ENCODE results near the gene BTLA.

DNA sequence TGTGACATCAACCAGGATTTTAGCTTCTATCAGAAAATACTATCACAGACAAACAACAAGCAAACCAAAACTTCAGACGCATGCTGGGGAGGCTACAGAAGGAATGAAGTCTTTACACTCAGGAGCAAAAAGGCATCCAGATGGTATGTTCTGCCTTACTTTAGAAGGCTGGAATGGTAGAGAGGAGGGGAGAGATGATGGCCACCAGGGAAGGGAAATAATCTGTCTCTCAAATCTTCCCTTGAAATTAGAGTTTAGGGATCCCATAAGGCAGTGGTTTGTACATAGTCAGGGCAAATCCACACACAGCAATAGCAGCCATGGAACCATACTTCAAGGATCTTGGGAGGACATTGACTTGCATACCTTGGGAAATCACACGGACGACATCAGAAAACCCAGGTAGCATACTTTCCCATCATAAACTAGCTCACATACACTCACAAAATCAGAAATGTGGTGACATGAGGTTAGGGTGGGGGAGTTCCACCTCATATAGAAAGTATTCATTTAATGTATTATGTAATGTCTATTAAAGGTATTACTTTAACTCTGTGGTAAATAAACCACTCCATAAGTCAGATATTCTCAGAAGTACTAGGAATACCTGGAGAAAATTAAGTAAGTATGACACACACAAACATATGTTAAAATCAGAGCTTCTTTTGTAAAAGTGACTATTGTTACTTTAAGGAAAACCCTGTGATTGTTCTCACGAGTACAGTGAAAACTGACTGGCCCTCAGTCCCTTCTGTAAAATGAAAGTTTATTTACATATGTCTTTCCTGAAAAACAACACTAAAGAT, 9.4 kb downstream of the BTLA start:
- no peak for TF ChIP-seq CTCF (IDR thresholded peaks at IDR 0.05; ENCODE audit: poor library complexity)
- TF ChIP-seq EZH2phosphoT487 (IDR thresholded peaks at IDR 0.05; ENCODE audit: low read depth, severe bottlenecking, unreplicated experiment), result no peak
